Upper lobe of left lung (tissue), 6 donors: Measurements from ENCODE around the gene TMUB1. TPM values are rescaled to one million over a fixed set of nuclear protein-coding genes. Genes with fewer than 3 reads are reported as not detected.
A peak's percentile ranks its signal among the peaks of the same experiment; 100 is the strongest.

Experiments used
- ATAC-seq, 2 donors: fragments of 200-7000 bp; cut with Tn5 transposase; one replicate each; pipeline ENCODE4 v1.9.1; 2022; ENCODE audit warnings: mild to moderate bottlenecking in 2 of 2, moderate library complexity in 2 of 2; ENCODE audit not compliant: low FRiP score in 2 of 2
- DNase-seq, 2 donors: peaks; one replicate each; pipeline ENCODE4 v3.0.0-alpha.2; 2019 to 2020
- H3K27ac ChIP-seq, 4 donors: fragments of 200-600 bp; sonication (generic); one replicate each; pipeline ENCODE4 v1.5.1; 2016 to 2019
- H3K27me3 ChIP-seq, 4 donors: fragments of 200-600 bp; sonication (generic); one replicate each; pipeline ENCODE4 v1.5.1; 2017 to 2019
- H3K36me3 ChIP-seq, 4 donors: fragments of 200-600 bp; sonication (generic); one replicate each; pipeline ENCODE4 v1.5.1; 2016 to 2019
- H3K4me1 ChIP-seq, 4 donors: fragments of 200-600 bp; sonication (generic); one replicate each; pipeline ENCODE4 v1.5.1; 2018 to 2019
- H3K4me3 ChIP-seq, 4 donors: fragments of 200-600 bp; sonication (generic); one replicate each; pipeline ENCODE4 v1.5.1; 2017 to 2019; ENCODE audit warnings: mild to moderate bottlenecking in 2 of 4, moderate library complexity in 1 of 4
- H3K9me3 ChIP-seq, 4 donors: fragments of 200-600 bp; sonication (generic); one replicate each; pipeline ENCODE4 v1.5.1; 2018 to 2019
- CTCF ChIP-seq, 6 experiments: fragments of 450-650 bp in 4 of 6; fragments of 200-600 bp in 2 of 6; sonication (generic) in 2 of 6; IDR thresholded peaks; one replicate each; pipeline ENCODE4 v1.5.1; 2016 to 2019; ENCODE audit warnings: antibody characterized with exemption in 6 of 6
- EP300 ChIP-seq, 4 donors: sonication (generic); formaldehyde crosslinking; IDR thresholded peaks; one replicate each; pipeline ENCODE4 v1.5.1; 2017; ENCODE audit warnings: antibody characterized with exemption in 4 of 4, control low read depth in 2 of 4
- POLR2A ChIP-seq, 4 donors: fragments of 450-650 bp; IDR thresholded peaks; one replicate each; pipeline ENCODE4 v1.5.1; 2016 to 2017; ENCODE audit warnings: antibody characterized with exemption in 4 of 4, mild to moderate bottlenecking in 2 of 4
- POLR2AphosphoS5 ChIP-seq, 2 donors: sonication (generic); formaldehyde crosslinking; IDR thresholded peaks; one replicate each; pipeline ENCODE4 v1.5.1; 2017; ENCODE audit warnings: antibody characterized with exemption in 2 of 2
- WGBS, 2 donors: methylation state at CpG; one replicate each; pipeline ENCODE4 v1.1.5; 2017 to 2018; 5-methylcytosine and 5-hydroxymethylcytosine counted together
- total RNA-seq, 6 donors: library from RNA; depleted of rRNA in 4 of 6; stranded (reverse); fragments of >200 nt in 4 of 6; gene quantifications; one replicate each; pipeline versions ENCODE4 v1.1.0 to v1.2.1, GENCODE V29; 2016 to 2021
- donor health status: DM: no; HTN: no; CAD: no; lungs with moderate emphysema.
- donor health status: DM: no; HTN: yes; CAD: no; lungs with severe emphysema.

TMUB1 gene
- total RNA-seq, 6 donors from 2014 or later: 35.3 to 72.9 (median 51.6) TPM

- peaks cover 0 to 3% (median 0%) of the 10 kb centered on the region in 4 donors for H3K36me3 ChIP-seq
- DNase-seq: no peak
- H3K27me3 ChIP-seq: no peaks in the 10 kb centered on the region
- no peak for TF ChIP-seq EP300 (IDR thresholded peaks at IDR 0.05)
- TF ChIP-seq POLR2AphosphoS5 (IDR thresholded peaks at IDR 0.05): no peak
- no peak for TF ChIP-seq POLR2A (IDR thresholded peaks at IDR 0.05)
- TF ChIP-seq CTCF (IDR thresholded peaks at IDR 0.05): no peak
- no peak overlapping the region for H3K27ac ChIP-seq
- H3K9me3 ChIP-seq: no peaks in the 10 kb centered on the region
- ATAC-seq: no peak
- H3K4me3 ChIP-seq: no peak overlapping the region
- 94% methylated on average over 4 to 6 of the region's 6 CpGs for WGBS, 2 donors
- peaks cover 32 to 55% (median 37%) of the 10 kb centered on the region in 4 donors for H3K4me1 ChIP-seq
These were observed 27.0 kb downstream of the TMUB1 start for GRCh38 chr7:151056283-151056665.

GRCh38 chr7:151053751-151054150, 29.5 kb downstream of the TMUB1 start:
- peak in 1 of 2 donors; percentile 72 for DNase-seq
- 86 to 92% methylated on average over 6 to 8 of the region's 8 CpGs for WGBS, 2 donors
- Histone ChIP-seq H3K27me3 (no peaks in the 10 kb centered on the region), H3K27ac (no peak overlapping the region), H3K9me3 (no peaks in the 10 kb centered on the region), H3K36me3 (peaks cover 0 to 3% (median 0%) of the 10 kb centered on the region in 4 donors), H3K4me1 (peaks cover 22 to 45% (median 25%) of the 10 kb centered on the region in 4 donors), H3K4me3 (no peak overlapping the region)
- TF ChIP-seq CTCF (IDR thresholded peaks at IDR 0.05): no peak
- TF ChIP-seq EP300 (IDR thresholded peaks at IDR 0.05): no peak
- no peak for TF ChIP-seq POLR2AphosphoS5 (IDR thresholded peaks at IDR 0.05)
- no peak for TF ChIP-seq POLR2A (IDR thresholded peaks at IDR 0.05)
- ATAC-seq: no peak

- ATAC-seq (no peak), DNase-seq (no peak)
- WGBS, 2 donors: 53 to 62% methylated on average over 3 to 4 of the region's 4 CpGs
- no peaks in the 10 kb centered on the region for H3K27me3 ChIP-seq
- peaks cover 18 to 39% (median 21%) of the 10 kb centered on the region in 4 donors for H3K4me1 ChIP-seq
- H3K27ac ChIP-seq: no peak overlapping the region
- no peaks in the 10 kb centered on the region for H3K9me3 ChIP-seq
- no peak for TF ChIP-seq CTCF (IDR thresholded peaks at IDR 0.05)
- TF ChIP-seq POLR2A (IDR thresholded peaks at IDR 0.05): no peak
- TF ChIP-seq POLR2AphosphoS5 (IDR thresholded peaks at IDR 0.05): no peak
- TF ChIP-seq EP300 (IDR thresholded peaks at IDR 0.05): no peak
- H3K36me3 ChIP-seq: peaks cover 0 to 3% (median 0%) of the 10 kb centered on the region in 4 donors
- no peak overlapping the region for H3K4me3 ChIP-seq
These were observed 30.2 kb downstream of the TMUB1 start for GRCh38 chr7:151053096-151053495.

- DNase-seq: peak in 1 of 2 donors; percentile 94
- H3K4me1 ChIP-seq: peaks cover 11 to 36% (median 12%) of the 10 kb centered on the region in 4 donors
- H3K36me3 ChIP-seq: peaks cover 0 to 3% (median 0%) of the 10 kb centered on the region in 4 donors
- TF ChIP-seq EP300 (IDR thresholded peaks at IDR 0.05) (no peak), CTCF (IDR thresholded peaks at IDR 0.05) (no peak), POLR2AphosphoS5 (IDR thresholded peaks at IDR 0.05) (peak in 1 of 2 donors; percentile 6), POLR2A (IDR thresholded peaks at IDR 0.05) (no peak)
- peak overlapping the region in 1 of 4 donors; percentile 3 for H3K4me3 ChIP-seq
- peak in 1 of 2 donors; percentile 69 for ATAC-seq
- WGBS, 2 donors: 5 to 6% methylated on average over 13 to 34 of the region's 50 CpGs
- no peak overlapping the region for H3K27ac ChIP-seq
- no peaks in the 10 kb centered on the region for H3K27me3 ChIP-seq
- no peaks in the 10 kb centered on the region for H3K9me3 ChIP-seq
These were observed 32.2 kb downstream of the TMUB1 start for GRCh38 chr7:151051108-151051507.

GRCh38 chr7:151048911-151049463, 34.3 kb downstream of the TMUB1 start:
- peak in 1 of 2 donors; percentile 86 for DNase-seq
- H3K4me1 ChIP-seq: peaks cover 11 to 36% (median 12%) of the 10 kb centered on the region in 4 donors
- H3K4me3 ChIP-seq: no peak overlapping the region
- ATAC-seq: no peak
- 88 to 91% methylated on average over 30 to 38 of the region's 38 CpGs for WGBS, 2 donors
- no peaks in the 10 kb centered on the region for H3K9me3 ChIP-seq
- TF ChIP-seq EP300 (IDR thresholded peaks at IDR 0.05) (no peak), POLR2A (IDR thresholded peaks at IDR 0.05) (no peak), CTCF (IDR thresholded peaks at IDR 0.05) (no peak), POLR2AphosphoS5 (IDR thresholded peaks at IDR 0.05) (no peak)
- H3K27ac ChIP-seq: no peak overlapping the region
- no peaks in the 10 kb centered on the region for H3K27me3 ChIP-seq
- peaks cover 0 to 18% (median 10%) of the 10 kb centered on the region in 4 donors for H3K36me3 ChIP-seq
